Suprapubic skin (tissue), 4 donors: ENCODE measurements around the gene EIF4E3.

Experiments
- CTCF ChIP-seq, 2 donors: fragments of 200-600 bp in 1 of 2; fragments of 450-650 bp in 1 of 2; sonication (generic) in 1 of 2; IDR thresholded peaks; one replicate each; pipeline ENCODE4 v1.5.1; 2016 to 2019; ENCODE audit warnings: antibody characterized with exemption in 2 of 2, mild to moderate bottlenecking in 1 of 2, moderate library complexity in 1 of 2
- POLR2A ChIP-seq, 2 donors: fragments of 450-650 bp; IDR thresholded peaks; one replicate each; pipeline ENCODE4 v1.6.1; 2017; ENCODE audit warnings: antibody characterized with exemption in 2 of 2, mild to moderate bottlenecking in 2 of 2, moderate library complexity in 2 of 2
- POLR2AphosphoS5 ChIP-seq, 3 donors: sonication (generic); formaldehyde crosslinking; IDR thresholded peaks; one replicate each; pipeline ENCODE4 v1.6.1; 2017; ENCODE audit warnings: antibody characterized with exemption in 3 of 3

GRCh38 chr3:71724171-71724453, 1.1 kb downstream of the EIF4E3 start:
- no peak for TF ChIP-seq CTCF (IDR thresholded peaks at IDR 0.05)
- TF ChIP-seq POLR2AphosphoS5 (IDR thresholded peaks at IDR 0.05): no peak
- TF ChIP-seq POLR2A (IDR thresholded peaks at IDR 0.05): no peak
